Keratinocyte (primary cell): ENCODE data around the gene CYTH1. TPM values are rescaled to one million over a fixed set of nuclear protein-coding genes. Genes with fewer than 3 reads are reported as not detected.

ENCODE experiments used
- DNase-seq: peaks from one replicate; pipeline ENCODE4 v3.0.0-alpha.2; 2011; ENCODE audit warnings: low read depth, missing footprints, low spot score
- FAIRE-seq: peaks from 2 replicates; lab custom pipeline; 2011; peaks lifted over from hg19 to GRCh38; lab: Jason Lieb, UNC
- H2AFZ ChIP-seq: 2 replicates; pipeline ENCODE4 v1.6.0; 2012; ENCODE audit warnings: low read length, control low read depth, inconsistent platforms; ENCODE audit not compliant: control insufficient read depth
- H3K27ac ChIP-seq: 2 replicates; pipeline ENCODE4 v1.5.1; 2011; ENCODE audit warnings: low read length; ENCODE audit not compliant: control insufficient read depth, insufficient read depth
- H3K27me3 ChIP-seq: 3 replicates; pipeline ENCODE4 v1.6.0; 2011; ENCODE audit warnings: low read length; ENCODE audit not compliant: control insufficient read depth, insufficient read depth; ENCODE audit errors: extremely low read depth
- H3K36me3 ChIP-seq, 2 experiments: 2 replicates in 1 of 2; 3 replicates in 1 of 2; pipeline ENCODE4 v1.5.1; 2011; ENCODE audit warnings: low read length in 2 of 2, mild to moderate bottlenecking in 1 of 2; ENCODE audit not compliant: control insufficient read depth in 2 of 2, insufficient read depth in 2 of 2; ENCODE audit errors: extremely low read depth in 1 of 2
- H3K4me1 ChIP-seq: 3 replicates; pipeline ENCODE4 v1.5.1; 2011; ENCODE audit warnings: low read length; ENCODE audit not compliant: control insufficient read depth, insufficient read depth; ENCODE audit errors: extremely low read depth
- H3K4me2 ChIP-seq: 3 replicates; pipeline ENCODE4 v1.6.0; 2011; ENCODE audit warnings: low read depth, low read length; ENCODE audit not compliant: control insufficient read depth, insufficient read depth; ENCODE audit errors: extremely low read depth
- H3K4me3 ChIP-seq, 3 experiments: fragments of 200-600 bp in 1 of 3; sonication (generic) in 1 of 3; 2 replicates in 2 of 3; 3 replicates in 1 of 3; pipeline ENCODE4 v1.5.1; 2011 to 2016; ENCODE audit warnings: low read length in 3 of 3, mild to moderate bottlenecking in 3 of 3, control low read depth in 2 of 3, inconsistent platforms in 1 of 3, low read depth in 1 of 3, mixed read lengths in 1 of 3, mixed run types in 1 of 3, moderate library complexity in 1 of 3; ENCODE audit not compliant: control insufficient read depth in 2 of 3, insufficient read depth in 2 of 3; ENCODE audit errors: extremely low read depth in 1 of 3
- H3K79me2 ChIP-seq: 2 replicates; pipeline ENCODE4 v1.6.0; 2012; ENCODE audit warnings: low read length; ENCODE audit not compliant: control insufficient read depth, insufficient read depth
- H3K9ac ChIP-seq: 3 replicates; pipeline ENCODE4 v1.6.0; 2011; ENCODE audit warnings: low read length; ENCODE audit not compliant: control insufficient read depth, insufficient read depth; ENCODE audit errors: extremely low read depth
- H3K9me1 ChIP-seq: 3 replicates; pipeline ENCODE4 v1.6.0; 2011; ENCODE audit warnings: low read length; ENCODE audit not compliant: control insufficient read depth, insufficient read depth; ENCODE audit errors: extremely low read depth
- H3K9me3 ChIP-seq: 2 replicates; pipeline ENCODE4 v1.5.1; 2012; ENCODE audit warnings: low read depth, low read length; ENCODE audit not compliant: control insufficient read depth
- H4K20me1 ChIP-seq: 3 replicates; pipeline ENCODE4 v1.6.0; 2011; ENCODE audit warnings: low read length; ENCODE audit not compliant: control insufficient read depth, insufficient read depth; ENCODE audit errors: extremely low read depth
- EZH2 ChIP-seq: IDR thresholded peaks from one replicate; pipeline ENCODE4 v1.6.1; 2012; ENCODE audit warnings: inconsistent platforms, mild to moderate bottlenecking, low read length, moderate library complexity
- dilution Hi-C: fragments of 300-500 bp; cut with MboI; formaldehyde crosslinking; loops from one replicate; pipeline ENCODE4 v1.7.0; 2020; ENCODE audit warnings: low sequenced_read_pairs; ENCODE audit not compliant: extremely low pct_ligation_motif_present
- polyA plus RNA-seq, 5 experiments: library from polyadenylated mRNA; depleted of rRNA in 3 of 5; stranded (reverse) in 3 of 5; stranded (forward) in 1 of 5; unstranded in 1 of 5; fragments of >200 nt; gene quantifications; 1 replicate in 1 of 5; 2 replicates in 3 of 5; 3 replicates in 1 of 5; pipeline versions ENCODE4 v1.2.1 to v1.2.3, GENCODE V29; 2011 to 2012; ENCODE audit warnings: missing spikeins in 2 of 5, low read depth in 1 of 5, low replicate concordance in 1 of 5
- TF ChIP-seq, protein P1 (sequence below), 3 experiments: IDR thresholded peaks in 1 of 3; conservative IDR thresholded peaks in 1 of 3; optimal IDR thresholded peaks in 1 of 3; 2 replicates in 2 of 3; 3 replicates in 1 of 3; pipeline versions ENCODE3 to v1.5.1; 2011; ENCODE audit warnings: low read length in 3 of 3, mild to moderate bottlenecking in 3 of 3, moderate library complexity in 2 of 3, control low read depth in 1 of 3, inconsistent platforms in 1 of 3; ENCODE audit not compliant: insufficient read depth in 2 of 3; ENCODE audit errors: extremely low read depth in 1 of 3

Gene CYTH1
- polyA plus RNA-seq, 1 donor (not counting 4 experiments of a cell fraction or from before 2014, with no cell fraction given), result 28.3 TPM

DNA sequence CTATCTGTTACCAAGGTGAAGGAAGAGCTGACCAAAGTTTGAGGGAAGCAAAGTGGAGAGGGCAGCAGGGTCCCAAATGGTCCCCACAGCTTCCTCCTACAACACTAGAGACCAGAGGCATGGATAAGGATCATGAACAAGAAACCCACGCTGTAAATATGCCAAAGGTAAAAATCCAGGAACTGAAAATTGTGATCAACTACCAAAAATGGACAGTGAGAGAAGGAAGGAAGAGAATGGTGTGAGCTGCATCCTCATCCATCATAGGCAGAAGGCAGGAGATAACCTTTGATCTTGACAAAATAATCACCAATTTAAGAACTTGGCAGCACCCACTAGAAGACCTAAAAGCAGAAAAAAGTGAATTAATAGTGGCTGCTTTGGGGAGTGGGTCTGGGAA, 66.2 kb downstream of the CYTH1 start:
- no peak overlapping the region for H3K9ac ChIP-seq

DNA sequence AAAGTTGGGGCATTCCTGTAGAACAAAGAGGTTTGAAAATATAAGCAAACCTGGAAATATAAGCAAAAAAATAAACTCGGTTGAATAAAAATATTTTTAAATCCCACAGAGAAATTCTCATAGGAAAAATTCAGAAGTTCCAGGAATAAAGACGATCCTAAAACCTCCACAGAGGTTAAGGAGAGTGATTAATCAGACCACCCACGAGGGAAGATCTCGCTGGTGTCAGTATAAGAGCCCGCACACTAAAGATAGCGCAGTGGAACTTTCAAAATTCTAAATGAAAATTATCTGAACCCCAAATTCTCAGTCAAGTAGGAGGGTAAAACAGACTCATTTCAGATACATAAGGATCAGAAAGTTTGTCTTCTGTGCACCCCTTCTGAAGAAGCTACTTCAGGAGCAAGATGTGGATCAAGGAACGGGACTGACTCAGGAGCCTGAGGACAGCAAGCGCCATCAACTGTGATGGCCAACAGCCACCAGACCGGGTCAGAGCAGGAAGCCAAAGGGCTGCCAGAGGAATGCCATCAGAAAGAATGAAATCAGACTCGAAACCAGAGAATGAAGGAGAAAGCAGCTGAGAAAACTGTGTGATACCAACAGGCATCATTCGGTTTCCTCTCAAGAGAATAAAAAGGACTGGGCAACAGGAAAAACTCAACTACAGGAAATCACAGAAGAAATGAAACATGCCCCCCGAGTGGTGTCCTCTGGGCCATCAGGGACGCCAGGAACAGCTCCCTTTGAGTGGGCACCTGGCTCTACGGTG, 66.9 kb downstream of the CYTH1 start:
- Histone ChIP-seq H3K4me3 (no peak overlapping the region), H3K27ac (no peak overlapping the region), H3K79me2 (peaks cover 87% of the 10 kb centered on the region), H3K9me1 (peaks cover 4% of the 10 kb centered on the region), H3K36me3 (peaks cover 3 to 6% of the 10 kb centered on the region in 2 experiments), H3K4me2 (no peak overlapping the region), H3K9ac (no peak overlapping the region), H4K20me1 (peaks cover 9% of the 10 kb centered on the region), H3K4me1 (peaks cover 33% of the 10 kb centered on the region), H3K27me3 (no peaks in the 10 kb centered on the region), H3K9me3 (no peaks in the 10 kb centered on the region), H2AFZ (no peak overlapping the region)
- dilution Hi-C loops, result no loop called here
- DNase-seq (no peak), FAIRE-seq (no peak)
- TF ChIP-seq, protein P1, sequence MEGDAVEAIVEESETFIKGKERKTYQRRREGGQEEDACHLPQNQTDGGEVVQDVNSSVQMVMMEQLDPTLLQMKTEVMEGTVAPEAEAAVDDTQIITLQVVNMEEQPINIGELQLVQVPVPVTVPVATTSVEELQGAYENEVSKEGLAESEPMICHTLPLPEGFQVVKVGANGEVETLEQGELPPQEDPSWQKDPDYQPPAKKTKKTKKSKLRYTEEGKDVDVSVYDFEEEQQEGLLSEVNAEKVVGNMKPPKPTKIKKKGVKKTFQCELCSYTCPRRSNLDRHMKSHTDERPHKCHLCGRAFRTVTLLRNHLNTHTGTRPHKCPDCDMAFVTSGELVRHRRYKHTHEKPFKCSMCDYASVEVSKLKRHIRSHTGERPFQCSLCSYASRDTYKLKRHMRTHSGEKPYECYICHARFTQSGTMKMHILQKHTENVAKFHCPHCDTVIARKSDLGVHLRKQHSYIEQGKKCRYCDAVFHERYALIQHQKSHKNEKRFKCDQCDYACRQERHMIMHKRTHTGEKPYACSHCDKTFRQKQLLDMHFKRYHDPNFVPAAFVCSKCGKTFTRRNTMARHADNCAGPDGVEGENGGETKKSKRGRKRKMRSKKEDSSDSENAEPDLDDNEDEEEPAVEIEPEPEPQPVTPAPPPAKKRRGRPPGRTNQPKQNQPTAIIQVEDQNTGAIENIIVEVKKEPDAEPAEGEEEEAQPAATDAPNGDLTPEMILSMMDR (optimal IDR thresholded peaks at IDR 0.05 in 1 of 3, IDR thresholded peaks at IDR 0.05 in 1 of 3, conservative IDR thresholded peaks at IDR 0.05 in 1 of 3; ENCODE audit: extremely low read depth in 1 of 3, insufficient read depth in 2 of 3, low read length in 3 of 3), result no peak
- no peak for TF ChIP-seq EZH2

More for the DNA sequence above, 66.2 kb downstream of the CYTH1 start:
- TF ChIP-seq EZH2, result no peak
- TF ChIP-seq, protein P1 (optimal IDR thresholded peaks at IDR 0.05 in 1 of 3, IDR thresholded peaks at IDR 0.05 in 1 of 3, conservative IDR thresholded peaks at IDR 0.05 in 1 of 3; ENCODE audit: extremely low read depth in 1 of 3, insufficient read depth in 2 of 3, low read length in 3 of 3), result no peak
- FAIRE-seq, result no peak
- Histone ChIP-seq H3K4me2 (no peak overlapping the region), H3K9me1 (peaks cover 4% of the 10 kb centered on the region), H2AFZ (no peak overlapping the region), H3K36me3 (peaks cover 3 to 6% of the 10 kb centered on the region in 2 experiments), H3K27me3 (no peaks in the 10 kb centered on the region), H3K4me3 (no peak overlapping the region), H3K4me1 (peaks cover 33% of the 10 kb centered on the region), H3K9me3 (no peaks in the 10 kb centered on the region), H4K20me1 (peaks cover 9% of the 10 kb centered on the region), H3K79me2 (peaks cover 88% of the 10 kb centered on the region), H3K27ac (no peak overlapping the region)
- dilution Hi-C loops, result no loop called here
- DNase-seq, result no peak
